Stimulated activated CD8-positive, alpha-beta memory T cell treated with anti-CD3 and anti-CD28 coated beads, Interleukin-7, amount 100 ng/mL, for 24 hours (primary cell): ENCODE measurements around the gene RNF167.

Source experiments
- DNase-seq: peaks from one replicate; pipeline ENCODE4 v3.0.0-alpha.2; 2020; ENCODE audit warnings: low read depth

RNF167 gene

GRCh38 chr17:4939796-4940554 lies at the start of gene RNF167, which contains the start of gene SLC25A11:
RNF167 (plus strand) TSS chr17:4940268; CDS start chr17:4940910, 642 bp downstream.
SLC25A11 (minus strand) TSS chr17:4940046; CDS start chr17:4939910, 136 bp downstream.
- peak; percentile 79 for DNase-seq

- DNase-seq: no peak
Measured at GRCh38 chr17:4891411-4892410, 48.4 kb upstream of the RNF167 start.

- no peak for DNase-seq
Measured at GRCh38 chr17:4892499-4893221, 47.4 kb upstream of the RNF167 start.

GRCh38 chr17:4893272-4893671 lies 46.8 kb upstream of the RNF167 start:
- DNase-seq: no peak

- DNase-seq: no peak
Measured at GRCh38 chr17:4893721-4894560, 46.1 kb upstream of the RNF167 start.

- DNase-seq: no peak
Measured at GRCh38 chr17:4895121-4895520, 44.9 kb upstream of the RNF167 start.

GRCh38 chr17:4895657-4896331 lies 44.3 kb upstream of the RNF167 start:
- no peak for DNase-seq

- DNase-seq: no peak
Measured at GRCh38 chr17:4896332-4897197, 43.5 kb upstream of the RNF167 start.

- no peak for DNase-seq
Measured at GRCh38 chr17:4897198-4897687, 42.8 kb upstream of the RNF167 start.

GRCh38 chr17:4897785-4898184 lies 42.3 kb upstream of the RNF167 start:
- no peak for DNase-seq

- DNase-seq: no peak
Measured at GRCh38 chr17:4898351-4898750, 41.7 kb upstream of the RNF167 start.

GRCh38 chr17:4898927-4899326 lies 41.1 kb upstream of the RNF167 start:
- DNase-seq: no peak

- peak; percentile 90 for DNase-seq
Measured at GRCh38 chr17:4899341-4900230, 40.5 kb upstream of the RNF167 start, which contains the start of gene C17orf107. C17orf107 (plus strand) TSS chr17:4899536; CDS start chr17:4899763, 227 bp downstream.

GRCh38 chr17:4900231-4901107 lies 39.6 kb upstream of the RNF167 start:
- DNase-seq: no peak

GRCh38 chr17:4901108-4901647 lies 38.9 kb upstream of the RNF167 start:
- DNase-seq: no peak

- DNase-seq: no peak
Measured at GRCh38 chr17:4901648-4902344, 38.3 kb upstream of the RNF167 start.
